22Rv1 (cell line): Measurements from ENCODE around the gene PPP1R12B.

Experiments used
- CTCF ChIP-seq: fragments of 450-650 bp; IDR thresholded peaks from 2 replicates; pipeline ENCODE4 v1.5.1; 2017; ENCODE audit warnings: mild to moderate bottlenecking
- ZFX ChIP-seq: fragments of 450-650 bp; IDR thresholded peaks from 2 replicates; pipeline ENCODE4 v1.6.1; 2017; ENCODE audit warnings: antibody characterized with exemption, borderline replicate concordance

DNA sequence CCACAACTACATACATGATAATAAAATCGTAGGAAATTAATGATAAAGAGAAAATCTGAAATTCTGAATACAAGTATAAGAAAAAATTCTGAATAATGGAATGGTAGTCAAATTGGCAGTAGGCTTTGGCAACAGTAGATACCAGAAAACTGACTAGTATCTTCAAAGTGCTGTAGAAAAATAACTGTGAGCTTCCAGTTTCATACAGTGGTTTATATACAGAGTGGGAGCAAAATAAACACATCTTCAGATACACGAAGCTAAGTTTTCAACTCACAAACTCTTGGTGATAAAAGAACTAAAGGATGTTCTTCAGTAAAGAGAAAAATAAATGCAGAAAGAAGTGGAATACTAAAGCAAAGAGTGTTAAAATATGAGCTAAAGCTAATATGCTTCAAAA lies 173.4 kb downstream of the PPP1R12B start:
- no peak for TF ChIP-seq CTCF
- TF ChIP-seq ZFX = no peak
